Pulmonary artery endothelial cell (primary cell): ENCODE measurements around the gene MCCD1. TPM values are rescaled to one million over a fixed set of nuclear protein-coding genes. Genes with fewer than 3 reads are reported as not detected.
"Not testable (repeated sequence)": the region's sequence is repeated elsewhere in the genome, so short reads cannot be mapped to it uniquely, and the experiment has no call there.

Source experiments
- DNase-seq: peaks from one replicate; pipeline ENCODE4 v3.0.0-alpha.2; 2011; ENCODE audit warnings: low read depth, low spot score
- total RNA-seq: library from RNA; depleted of rRNA; stranded (reverse); fragments of >200 nt; gene quantifications from 2 replicates; pipeline ENCODE4 v1.2.3, GENCODE V29; 2014

Gene MCCD1, protein sequence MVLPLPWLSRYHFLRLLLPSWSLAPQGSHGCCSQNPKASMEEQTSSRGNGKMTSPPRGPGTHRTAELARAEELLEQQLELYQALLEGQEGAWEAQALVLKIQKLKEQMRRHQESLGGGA
- not detected in 2 replicates for total RNA-seq

DNA sequence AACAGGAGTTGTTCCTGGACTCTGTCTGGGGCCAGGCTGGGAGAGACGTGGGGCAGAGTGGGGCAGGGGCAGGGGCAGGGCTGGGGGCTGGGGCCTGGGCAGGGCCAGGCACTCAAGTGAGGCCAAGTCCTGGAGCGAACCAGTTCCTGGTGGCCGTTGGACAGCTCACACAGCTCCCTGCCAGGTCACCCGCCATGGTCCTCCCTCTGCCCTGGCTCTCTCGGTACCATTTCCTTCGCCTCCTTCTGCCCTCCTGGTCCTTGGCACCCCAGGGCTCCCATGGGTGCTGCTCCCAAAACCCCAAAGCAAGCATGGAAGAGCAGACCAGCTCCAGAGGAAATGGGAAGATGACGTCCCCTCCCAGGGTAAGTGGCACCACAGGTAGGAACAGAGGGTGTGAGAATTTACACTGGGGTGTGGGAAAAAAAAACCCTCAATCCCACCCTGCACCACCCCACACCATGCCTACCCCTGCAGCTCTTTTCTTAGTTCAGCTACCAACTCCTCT is at the start of gene MCCD1:
TSS of gene MCCD1 (plus strand) at position 142 of the 508 bp plus-strand sequence. CDS start at position 195, 53 bp downstream.
- no peak for DNase-seq

DNA sequence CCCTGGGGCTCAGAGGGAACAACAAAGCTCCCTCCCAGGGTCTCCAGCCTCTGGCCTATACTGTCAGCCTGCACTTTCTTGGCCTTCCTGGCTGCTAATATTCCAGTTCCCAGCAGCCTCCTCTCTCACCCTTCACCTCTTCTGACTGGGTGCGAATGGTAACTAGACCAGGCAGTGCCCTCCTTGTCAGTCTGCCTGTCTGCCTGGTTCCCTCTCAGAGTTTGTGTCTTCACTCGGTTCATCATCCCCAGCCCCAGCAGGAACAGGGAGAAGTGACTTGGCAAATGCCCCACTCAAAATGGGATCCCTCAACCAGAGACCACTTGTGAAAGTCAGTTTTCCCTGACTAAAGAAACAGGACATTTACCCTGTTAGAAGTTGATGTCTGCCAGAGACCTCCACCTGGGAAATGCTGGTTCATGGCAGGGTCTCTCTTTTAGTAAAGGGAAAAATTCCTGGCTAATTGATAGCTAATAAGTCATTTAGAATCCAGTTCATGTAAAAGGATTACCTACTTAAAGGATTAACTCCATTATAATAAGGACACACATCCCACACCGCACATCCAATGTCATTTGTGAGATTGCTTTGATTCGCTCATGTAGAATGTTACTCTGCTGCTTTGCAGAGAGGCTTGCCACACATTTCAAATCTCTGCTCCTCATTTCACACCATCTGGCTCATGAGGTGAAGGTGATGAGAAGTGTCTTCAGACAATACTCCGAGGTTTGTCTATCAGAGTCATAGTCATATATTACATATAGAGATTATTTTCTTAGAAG is 49.4 kb upstream of the MCCD1 start:
- DNase-seq, result no peak

DNA sequence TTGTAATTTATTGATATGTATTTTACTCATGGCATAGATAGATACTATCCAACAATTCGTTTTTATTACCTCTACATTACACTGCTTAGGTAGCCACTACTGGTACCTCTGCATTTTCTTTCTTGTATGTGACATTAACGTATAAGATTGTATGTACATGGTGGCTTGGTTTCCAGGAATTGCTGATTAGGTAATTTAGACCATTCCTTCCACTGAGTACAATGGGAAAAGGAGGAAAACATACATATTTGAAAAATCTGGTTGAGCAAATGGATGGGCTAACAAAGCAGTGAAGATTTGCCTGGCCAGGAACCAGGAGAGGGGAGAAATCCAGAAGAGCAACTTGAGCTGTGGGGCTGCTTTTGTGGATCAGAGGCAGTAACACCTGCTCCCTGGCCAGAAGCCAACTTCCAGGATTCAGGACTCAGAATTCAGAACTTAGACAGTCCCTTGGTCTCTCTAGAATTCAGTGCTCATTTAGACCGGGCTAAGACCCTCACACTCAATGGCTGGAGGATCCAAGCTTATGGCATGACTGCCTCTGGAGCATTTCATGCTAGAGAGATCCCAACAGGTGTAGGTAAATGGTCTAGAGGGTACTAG is 48.7 kb upstream of the MCCD1 start:
- no peak for DNase-seq

DNA sequence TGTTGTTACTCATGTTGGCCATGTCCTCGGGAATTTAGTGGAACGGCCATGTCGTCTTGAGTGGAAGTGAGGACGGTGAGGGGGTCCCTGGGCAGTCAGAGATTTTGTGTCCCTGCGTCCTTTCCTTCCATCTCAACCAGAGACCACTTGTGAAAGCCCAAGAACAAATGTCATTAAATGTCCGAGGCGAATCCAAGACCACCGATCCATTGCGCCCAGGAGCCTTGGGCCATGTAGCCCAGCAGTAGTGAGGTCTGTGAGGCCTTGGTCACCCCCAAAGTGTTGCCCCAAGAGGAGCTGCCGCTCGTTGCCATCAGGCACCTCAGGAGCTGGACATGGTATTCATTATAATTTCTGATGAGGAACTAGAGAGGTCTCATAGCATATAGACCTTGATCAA is 48.2 kb upstream of the MCCD1 start:
- DNase-seq, result no peak

DNA sequence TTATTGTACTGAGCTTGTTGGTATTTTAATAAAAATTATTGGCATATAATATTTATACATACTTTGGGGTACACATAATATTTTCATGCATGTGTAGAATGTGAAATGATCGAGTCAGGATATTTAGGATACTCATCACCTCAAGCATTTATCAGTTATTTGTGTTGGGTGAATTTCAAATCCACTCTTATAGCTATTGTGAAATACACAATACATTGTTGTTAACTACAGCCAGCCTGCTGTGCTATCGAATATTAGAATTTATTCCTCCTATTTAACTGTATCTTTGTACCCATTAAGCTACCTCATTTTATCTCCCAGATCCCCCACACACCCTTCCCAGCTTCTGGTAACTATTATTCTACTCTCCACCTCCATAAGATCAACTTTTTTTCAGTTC is 45.4 kb upstream of the MCCD1 start:
- no peak for DNase-seq

DNA sequence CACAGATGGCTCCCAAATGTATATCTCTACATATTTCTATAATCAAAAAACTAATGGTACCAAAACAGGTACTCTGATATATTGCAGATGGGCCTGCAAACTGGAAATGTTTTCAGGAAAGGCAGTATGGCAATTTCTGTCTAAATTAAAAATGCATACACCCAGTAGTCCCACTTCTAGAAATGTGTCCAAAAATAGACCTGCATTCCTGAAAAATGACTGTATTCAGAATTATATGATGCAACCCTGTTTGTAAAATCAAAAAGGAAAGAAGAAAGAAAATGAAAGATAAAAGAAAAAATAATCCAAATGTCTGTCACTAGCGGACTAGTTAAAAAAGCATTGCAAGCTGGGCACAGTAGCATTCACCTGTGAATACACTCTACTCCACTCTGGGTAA is 43.7 kb upstream of the MCCD1 start:
- no peak for DNase-seq

DNA sequence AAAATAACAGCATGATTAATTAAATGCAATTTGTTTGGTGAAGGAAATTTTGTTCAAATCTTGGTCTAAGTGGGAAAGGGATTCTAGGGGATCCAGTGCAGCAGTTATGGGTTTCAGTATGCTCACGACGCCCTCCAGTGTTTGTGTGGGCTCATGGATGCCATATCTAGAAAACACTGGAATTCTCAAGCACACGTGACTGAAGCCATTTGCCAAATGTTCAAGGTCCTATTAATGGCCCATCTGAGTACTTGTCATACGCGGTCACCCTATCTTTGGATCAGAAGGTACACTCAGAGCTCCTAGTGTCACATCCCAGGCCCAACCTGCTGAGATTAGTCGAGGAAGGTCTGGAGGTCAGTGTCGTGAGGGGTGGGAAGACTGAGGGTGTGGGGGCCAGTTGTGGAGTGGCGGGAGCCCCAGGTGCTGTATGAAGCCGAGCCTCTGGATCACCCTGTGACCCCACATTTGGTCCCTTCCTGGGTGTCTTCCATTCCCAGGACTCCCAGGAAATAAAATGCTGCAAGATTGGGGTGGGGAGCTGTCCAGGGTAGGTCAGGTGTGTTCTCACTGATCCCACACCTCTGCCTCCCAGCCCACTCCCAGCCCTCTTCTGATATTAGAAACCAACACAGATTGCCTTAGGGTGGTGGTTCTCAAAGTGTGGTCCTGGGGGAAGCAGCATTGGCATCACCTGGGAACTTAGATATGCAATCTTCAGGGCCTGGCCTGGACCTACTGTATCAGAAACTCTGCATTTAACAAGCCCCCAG is 42.5 kb upstream of the MCCD1 start:
- DNase-seq, result not testable (repeated sequence)

DNA sequence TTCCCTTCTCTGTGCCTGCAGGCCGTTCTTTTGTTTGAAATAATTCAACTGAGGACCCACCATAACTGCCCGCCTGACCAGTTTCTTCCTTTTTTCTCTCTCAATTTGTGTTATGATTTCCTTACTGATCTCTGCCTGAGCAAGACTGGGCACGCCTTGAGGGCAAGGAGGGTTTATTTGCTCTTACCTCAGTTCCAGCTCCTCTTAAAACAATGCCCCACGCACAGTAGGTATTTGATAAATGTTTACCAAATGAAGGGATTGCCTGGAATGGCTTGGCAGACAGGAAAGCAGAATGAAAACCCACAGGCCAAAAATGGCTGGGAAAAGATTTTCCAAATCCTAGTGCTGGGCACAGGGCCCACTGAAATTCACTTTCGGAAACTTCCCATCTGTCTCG is 41.1 kb upstream of the MCCD1 start:
- not testable (repeated sequence) for DNase-seq

DNA sequence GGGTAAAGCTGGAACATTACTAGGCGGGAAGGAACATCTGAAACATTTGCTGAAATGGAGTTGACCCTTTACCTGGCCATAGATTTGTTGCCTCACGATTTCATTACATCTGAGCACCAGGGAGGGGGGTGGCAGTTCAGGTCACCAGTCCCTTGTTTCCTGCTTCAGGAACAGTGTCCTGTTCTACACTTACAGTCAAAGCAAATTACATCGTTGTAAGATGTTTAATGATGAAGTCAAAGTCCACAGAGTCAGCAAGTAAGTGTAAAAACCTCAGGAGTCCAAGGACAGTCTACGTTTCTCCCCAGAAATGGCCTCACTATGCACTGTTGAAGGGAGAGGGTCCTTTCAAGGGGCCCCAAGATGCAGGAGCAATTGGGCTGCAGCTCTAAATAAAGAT is 39.7 kb upstream of the MCCD1 start:
- DNase-seq, result no peak

DNA sequence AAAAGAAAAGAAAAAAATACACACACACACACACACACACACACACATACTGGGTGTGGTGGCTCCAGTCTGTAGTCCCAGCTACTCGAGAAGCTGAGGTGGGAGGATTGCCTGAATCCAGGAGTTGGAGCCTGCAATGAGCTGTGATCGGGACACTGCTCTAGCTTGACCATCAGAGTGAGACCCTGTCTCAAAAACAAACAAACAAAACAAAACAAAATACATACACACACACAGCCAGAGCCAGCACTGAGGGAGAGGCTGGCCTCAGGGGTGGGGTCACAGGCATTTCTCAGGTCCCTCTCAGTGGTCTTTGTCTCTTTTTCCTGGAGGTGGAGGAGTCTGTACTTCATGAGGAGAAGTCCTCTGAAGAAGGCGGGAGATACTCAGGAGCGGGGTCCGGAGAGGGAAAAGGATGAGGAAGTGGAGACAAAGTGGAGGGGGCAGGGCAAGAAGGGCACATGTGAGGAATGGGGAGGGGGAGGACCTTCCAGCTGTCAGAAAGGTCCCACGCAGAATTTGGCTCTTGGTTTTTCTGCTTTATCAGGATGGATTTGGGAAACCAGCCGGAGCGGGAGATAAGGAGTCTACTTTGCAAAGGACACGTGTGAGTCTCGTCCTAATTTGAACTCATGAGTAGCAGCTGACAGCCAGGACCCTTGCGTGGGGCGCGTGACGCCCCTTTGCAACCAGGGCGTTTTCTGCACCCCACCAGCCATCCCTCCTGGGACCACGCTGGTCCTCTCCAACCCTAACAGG is 38.5 kb upstream of the MCCD1 start:
- DNase-seq, result no peak

DNA sequence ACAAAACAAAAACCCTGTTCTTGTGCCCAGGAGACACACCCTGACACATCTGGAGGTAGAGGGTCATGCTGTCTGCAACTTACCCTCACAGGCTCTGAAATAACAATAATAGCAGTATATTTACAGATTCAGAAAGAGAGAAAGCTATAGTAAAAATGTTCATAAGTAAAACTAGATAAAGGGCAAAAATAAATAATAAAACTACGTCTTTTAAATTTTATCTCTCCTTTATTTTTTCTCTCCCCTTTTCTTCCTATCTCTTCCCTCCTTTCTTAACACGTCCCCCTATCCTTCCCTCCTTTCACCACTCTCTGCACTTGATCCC is 35.2 kb upstream of the MCCD1 start:
- not testable (repeated sequence) for DNase-seq

DNA sequence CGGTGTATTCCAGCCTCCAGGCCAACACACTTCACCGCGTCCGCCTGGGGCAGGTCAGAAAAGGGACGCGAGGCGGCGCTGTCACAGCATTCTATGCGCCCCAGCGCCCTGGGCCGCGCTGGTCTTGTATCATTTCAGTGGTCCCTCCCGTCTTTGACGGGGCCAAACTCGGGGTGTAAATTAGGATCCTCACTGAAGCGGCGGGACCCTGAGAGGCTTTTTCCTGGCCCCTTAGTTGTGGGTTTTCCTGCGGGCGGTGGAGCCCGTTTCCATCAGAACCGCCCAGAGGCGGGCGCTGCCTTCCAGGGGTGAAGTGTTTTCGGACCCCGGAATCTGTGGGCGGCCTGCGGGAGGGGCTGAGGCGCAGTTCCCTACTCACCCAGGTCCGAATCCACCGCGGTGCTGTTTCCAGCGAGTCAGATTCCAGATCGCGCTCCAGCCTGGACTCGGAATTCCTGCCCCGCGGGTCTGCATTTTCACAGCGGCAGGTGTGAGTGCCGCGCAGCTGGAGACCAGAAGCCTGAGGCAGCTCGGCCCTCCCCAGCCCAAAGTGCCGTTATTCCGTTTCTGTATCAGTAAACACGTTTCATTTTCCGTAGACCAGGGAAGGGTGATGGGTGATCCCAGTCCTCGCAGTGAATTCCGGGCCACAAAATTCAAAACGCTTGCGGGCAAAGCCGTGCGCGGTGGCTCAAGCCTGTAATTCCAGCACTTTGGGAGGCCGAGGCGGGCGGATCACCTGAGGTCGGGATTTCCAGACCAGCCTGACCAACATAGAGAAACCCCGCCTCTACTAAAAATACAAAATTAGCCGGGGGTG is 34.7 kb upstream of the MCCD1 start:
- peak; percentile 35 for DNase-seq

DNA sequence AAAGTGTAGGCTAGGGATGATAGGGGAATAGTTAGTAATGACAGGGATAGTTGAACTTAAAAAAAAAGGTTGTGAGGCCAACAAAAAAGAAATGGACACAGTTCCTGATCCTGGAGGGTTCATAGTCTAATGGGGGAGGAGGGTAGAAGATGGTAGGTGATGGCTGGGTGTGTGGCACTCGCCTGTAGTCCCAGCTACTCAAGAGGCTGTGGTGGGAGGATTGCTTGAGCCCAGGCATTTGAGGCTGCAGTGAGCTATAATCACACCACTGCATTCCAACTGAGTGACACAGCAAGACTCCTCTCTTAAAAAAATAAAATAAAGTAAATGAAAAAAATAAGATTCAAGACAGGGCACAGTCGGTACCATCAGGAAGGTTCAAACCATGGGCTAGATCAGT is 33.2 kb upstream of the MCCD1 start:
- DNase-seq, result no peak

DNA sequence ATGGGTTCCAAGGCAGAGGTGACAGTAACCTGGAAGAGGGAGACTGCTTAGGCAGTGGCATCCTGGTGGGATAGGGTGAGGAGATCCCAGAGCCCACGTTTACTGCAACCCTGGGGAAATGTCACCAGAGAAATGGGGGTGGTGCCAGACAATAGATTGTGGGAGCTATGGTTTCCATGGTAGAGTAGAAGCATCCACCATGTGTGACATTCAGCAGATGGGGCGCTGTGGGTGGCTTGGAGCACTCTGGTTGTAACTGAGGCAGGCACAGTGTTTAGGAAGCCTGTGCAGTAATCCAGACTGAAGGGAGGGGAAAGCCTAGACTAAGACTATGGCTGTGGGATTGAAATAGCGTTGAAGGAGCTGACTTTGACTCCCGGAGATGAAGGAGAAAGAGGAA is 31.9 kb upstream of the MCCD1 start:
- DNase-seq, result not testable (repeated sequence)

DNA sequence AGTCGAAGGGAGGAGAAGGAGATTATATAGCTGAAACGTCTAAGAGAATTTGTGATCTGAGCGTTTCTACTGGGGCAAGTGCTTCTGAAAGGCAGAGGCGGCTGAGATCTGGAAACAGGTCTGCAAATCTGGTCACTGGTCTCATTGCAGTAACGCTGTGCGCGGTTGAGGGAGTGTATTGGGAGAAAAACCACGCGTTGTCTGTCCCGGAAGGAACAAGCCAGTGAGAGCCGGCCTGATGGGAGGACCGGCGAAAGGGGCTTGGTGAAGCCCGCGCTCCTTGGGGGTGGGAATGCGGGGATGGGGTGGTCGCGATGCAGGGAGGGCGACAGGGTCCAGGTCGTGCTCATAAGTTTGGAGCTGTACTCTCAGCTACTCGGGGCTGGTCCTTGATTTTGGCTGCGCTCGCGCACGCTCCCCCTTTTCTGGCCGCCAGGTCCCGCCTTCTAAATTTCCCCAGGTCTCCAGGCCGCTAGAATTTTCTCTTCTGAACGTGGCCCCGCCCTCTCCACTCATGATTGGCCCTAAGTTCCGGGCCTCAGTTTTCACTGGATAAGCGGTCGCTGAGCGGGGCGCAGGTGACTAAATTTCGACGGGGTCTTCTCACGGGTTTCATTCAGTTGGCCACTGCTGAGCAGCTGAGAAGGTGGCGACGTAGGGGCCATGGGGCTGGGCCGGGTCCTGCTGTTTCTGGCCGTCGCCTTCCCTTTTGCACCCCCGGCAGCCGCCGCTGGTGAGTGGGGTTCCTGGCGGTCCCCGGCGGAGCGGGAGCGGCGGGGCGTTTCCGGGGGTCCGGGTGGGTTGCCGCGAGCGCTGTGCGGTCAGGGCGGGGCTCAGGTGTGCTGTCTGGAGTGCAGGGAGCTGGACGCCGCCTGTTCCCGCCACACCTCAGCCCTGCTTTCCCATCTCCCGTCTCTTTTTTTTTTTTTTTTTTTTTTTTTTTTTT is 31.0 kb upstream of the MCCD1 start, which contains the start of gene MICB:
TSS of gene MICB (plus strand) at position 615 of the 946 bp plus-strand sequence. CDS start at position 664, 49 bp downstream.
- DNase-seq, result peak; percentile 46

DNA sequence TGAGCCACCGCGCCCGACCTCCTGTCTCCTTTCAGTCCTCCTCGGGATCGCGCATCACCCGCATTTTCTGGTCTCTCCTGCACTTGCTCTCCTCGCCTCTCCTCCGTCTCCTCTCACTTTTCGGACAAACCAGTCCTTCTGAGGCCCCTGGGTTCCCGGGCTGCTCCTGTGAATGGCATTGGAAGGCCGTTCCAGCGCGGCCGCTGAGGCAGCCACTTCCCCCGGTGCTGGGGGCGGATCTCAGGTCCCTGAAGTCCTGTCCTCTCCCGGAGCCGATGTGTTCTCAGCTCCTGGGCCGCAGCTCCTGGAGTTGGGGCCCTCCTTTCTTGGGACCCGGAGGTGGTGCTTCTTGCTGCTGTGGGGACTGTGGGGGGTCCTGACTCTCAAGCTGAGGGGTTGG is 30.0 kb upstream of the MCCD1 start:
- no peak for DNase-seq

DNA sequence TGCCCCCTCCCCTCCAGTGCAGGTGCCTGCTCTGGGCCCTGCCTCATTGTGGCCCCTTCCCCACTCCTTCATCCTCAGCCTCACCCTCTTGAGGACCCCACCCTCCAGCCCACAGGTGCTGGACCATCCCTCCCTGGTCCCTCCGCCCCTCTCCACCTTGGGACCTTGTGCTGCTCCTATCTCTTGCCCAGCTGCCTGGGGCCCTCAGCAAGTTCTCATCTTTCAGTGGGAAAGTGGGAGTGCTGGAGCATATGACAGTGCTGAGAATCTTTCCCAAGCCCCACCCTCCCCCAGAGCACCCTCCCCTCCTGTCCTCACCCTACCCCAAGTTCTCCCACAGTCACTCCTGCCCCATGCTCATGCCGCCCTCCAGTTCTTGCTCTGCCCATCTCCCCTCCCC is 29.1 kb upstream of the MCCD1 start:
- DNase-seq, result not testable (repeated sequence)

DNA sequence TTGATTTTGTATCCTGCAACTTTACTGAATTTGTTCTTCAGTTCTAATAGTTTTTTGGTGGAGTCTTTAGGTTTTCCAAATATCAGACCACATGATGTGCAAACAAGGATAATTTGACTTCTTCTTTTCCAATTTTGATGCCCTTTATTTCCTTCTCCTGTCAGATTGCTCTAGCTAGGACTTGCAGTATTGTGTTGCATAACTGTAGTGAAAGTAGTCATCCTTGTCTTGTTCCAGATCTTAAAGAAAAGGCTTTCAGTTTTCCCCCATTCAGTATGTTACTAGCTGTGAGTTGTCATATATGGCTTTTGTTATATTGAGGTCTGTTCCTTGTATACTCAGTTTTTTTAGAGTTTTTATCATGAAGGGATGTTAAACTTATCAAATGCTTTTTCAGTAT is 26.2 kb upstream of the MCCD1 start:
- DNase-seq, result no peak

DNA sequence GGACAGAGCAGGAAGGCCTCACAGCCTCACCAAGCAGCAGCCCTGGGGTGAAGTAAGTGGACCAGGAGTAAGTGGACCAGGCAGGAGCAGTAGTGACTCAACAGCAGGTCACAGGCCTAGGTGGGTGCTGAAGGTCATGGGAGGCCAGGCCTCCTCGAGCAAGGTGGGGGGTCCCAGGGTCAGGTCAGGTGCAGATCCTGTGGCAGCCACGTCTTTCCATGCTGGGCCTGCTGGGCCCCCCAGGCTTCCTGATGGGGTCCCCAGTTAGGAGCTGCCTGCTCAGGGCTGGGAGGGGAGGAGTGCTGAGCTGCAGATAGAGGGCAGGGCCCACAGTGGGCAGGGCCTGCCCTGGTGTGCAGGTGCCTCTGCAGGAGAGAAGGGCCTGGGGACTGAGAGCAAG is 19.7 kb upstream of the MCCD1 start:
- DNase-seq, result not testable (repeated sequence)
